NCI-H1105 treated with DMSO at 0.1 percent for 48 hours (cell line): Measurements from ENCODE around the gene MFRP.

Experiments
- DNase-seq: peaks from one replicate; lab custom pipeline; 2025; lab: John Stamatoyannopoulos, UW

MFRP gene

GRCh38 chr11:119359365-119360214, 13.1 kb upstream of the MFRP start:
- no peak for DNase-seq

GRCh38 chr11:119357074-119357473, 10.6 kb upstream of the MFRP start:
- no peak for DNase-seq

- peak; percentile 85 for DNase-seq
These were observed 10.0 kb upstream of the MFRP start for GRCh38 chr11:119356349-119357031.

GRCh38 chr11:119355091-119355843, 8.8 kb upstream of the MFRP start:
- DNase-seq, result no peak

- DNase-seq, result peak; percentile 96
These were observed 6.4 kb upstream of the MFRP start for GRCh38 chr11:119352857-119353260.

- no peak for DNase-seq
These were observed 4.7 kb upstream of the MFRP start for GRCh38 chr11:119351232-119351631.

- DNase-seq, result no peak
These were observed 3.8 kb upstream of the MFRP start for GRCh38 chr11:119350302-119350701.

- no peak for DNase-seq
These were observed 1.6 kb upstream of the MFRP start for GRCh38 chr11:119347940-119348605.

GRCh38 chr11:119347242-119347641, 737 bp upstream of the MFRP start:
- DNase-seq, result no peak

GRCh38 chr11:119345685-119346084, 820 bp downstream of the MFRP start:
- no peak for DNase-seq

GRCh38 chr11:119344291-119345010, 2.1 kb downstream of the MFRP start:
- no peak for DNase-seq

GRCh38 chr11:119343726-119344125, 2.8 kb downstream of the MFRP start:
- DNase-seq, result no peak

GRCh38 chr11:119342362-119343130, 4.0 kb downstream of the MFRP start:
- no peak for DNase-seq

GRCh38 chr11:119342023-119342300, 4.5 kb downstream of the MFRP start:
- no peak for DNase-seq

GRCh38 chr11:119341222-119342022, 5.1 kb downstream of the MFRP start:
- DNase-seq, result no peak

GRCh38 chr11:119340335-119341221, 5.9 kb downstream of the MFRP start, which contains the start of gene C1QTNF5:
Gene C1QTNF5, minus strand, starts transcription at chr11:119340883. Its CDS starts 486 bp downstream, at chr11:119340397.
- no peak for DNase-seq

GRCh38 chr11:119339589-119340334, 6.7 kb downstream of the MFRP start:
- peak; percentile 38 for DNase-seq

GRCh38 chr11:119338965-119339588, 7.4 kb downstream of the MFRP start:
- no peak for DNase-seq
